HEK293 (cell line): ENCODE data around the gene TEX38.

Experiments
- RBAK ChIP-seq: fragments of 450-650 bp; formaldehyde crosslinking; IDR thresholded peaks from 2 replicates; pipeline ENCODE4 v1.5.1; 2016; ENCODE audit warnings: missing biosample characterization, missing genetic modification characterization
- REST ChIP-seq: fragments of 450-650 bp; formaldehyde crosslinking; IDR thresholded peaks from 2 replicates; pipeline ENCODE4 v1.5.1; 2016; ENCODE audit warnings: missing biosample characterization, missing genetic modification characterization
- SP2 ChIP-seq: fragments of 450-650 bp; formaldehyde crosslinking; IDR thresholded peaks from 2 replicates; pipeline ENCODE4 v1.5.1; 2016; ENCODE audit warnings: missing biosample characterization, missing genetic modification characterization
- ZBTB44 ChIP-seq: fragments of 450-650 bp; IDR thresholded peaks from 2 replicates; pipeline ENCODE4 v1.5.1; 2018; ENCODE audit warnings: missing biosample characterization, mild to moderate bottlenecking, missing genetic modification characterization
- ZNF10 ChIP-seq: fragments of 450-650 bp; formaldehyde crosslinking; IDR thresholded peaks from 2 replicates; pipeline ENCODE4 v1.5.1; 2017; ENCODE audit warnings: missing biosample characterization, missing genetic modification characterization
- ZNF174 ChIP-seq: fragments of 450-650 bp; formaldehyde crosslinking; IDR thresholded peaks from 2 replicates; pipeline ENCODE4 v1.5.0; 2017; ENCODE audit warnings: missing biosample characterization, mild to moderate bottlenecking, missing genetic modification characterization
- ZNF175 ChIP-seq: fragments of 450-650 bp; formaldehyde crosslinking; IDR thresholded peaks from 2 replicates; pipeline ENCODE4 v1.5.1; 2016; ENCODE audit warnings: missing biosample characterization, missing genetic modification characterization
- ZNF311 ChIP-seq: fragments of 450-650 bp; formaldehyde crosslinking; IDR thresholded peaks from 2 replicates; pipeline ENCODE4 v1.5.1; 2017; ENCODE audit warnings: missing biosample characterization, missing genetic modification characterization, borderline replicate concordance
- ZNF324 ChIP-seq: fragments of 450-650 bp; formaldehyde crosslinking; IDR thresholded peaks from 2 replicates; pipeline ENCODE4 v1.5.1; 2016; ENCODE audit warnings: missing biosample characterization, missing genetic modification characterization
- ZNF423 ChIP-seq: fragments of 450-650 bp; formaldehyde crosslinking; IDR thresholded peaks from 2 replicates; pipeline ENCODE4 v1.5.1; 2016; ENCODE audit warnings: missing biosample characterization, missing genetic modification characterization
- ZNF76 ChIP-seq: fragments of 450-650 bp; formaldehyde crosslinking; IDR thresholded peaks from 2 replicates; pipeline ENCODE4; 2016; ENCODE audit warnings: low read depth, missing biosample characterization, missing genetic modification characterization, borderline replicate concordance
- TF ChIP-seq, protein P1 (sequence below): fragments of 450-650 bp; formaldehyde crosslinking; IDR thresholded peaks from 2 replicates; pipeline ENCODE4 v1.5.1; 2016; ENCODE audit warnings: missing biosample characterization, missing genetic modification characterization
- TF ChIP-seq, protein P2 (sequence below): fragments of 450-650 bp; formaldehyde crosslinking; IDR thresholded peaks from 2 replicates; pipeline ENCODE4 v1.5.1; 2016; ENCODE audit warnings: missing biosample characterization, missing genetic modification characterization

DNA sequence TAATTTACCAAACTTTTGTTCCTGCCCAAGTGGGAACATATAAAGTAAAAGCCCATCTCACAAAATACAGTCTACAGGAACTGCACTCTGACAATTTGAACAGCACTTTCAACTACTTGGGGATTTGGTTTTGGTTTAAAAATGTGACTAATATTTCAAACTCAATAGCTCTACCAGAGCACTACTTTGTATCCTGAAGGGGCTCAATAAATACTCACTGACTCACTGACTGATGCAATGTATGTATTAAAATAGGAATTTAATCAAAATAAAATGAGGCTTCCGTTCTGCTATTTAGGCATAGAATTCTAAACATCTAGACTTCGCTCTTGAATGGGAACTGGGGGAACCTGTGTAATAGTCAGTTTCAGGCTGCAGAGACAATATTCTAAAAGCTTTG lies 25.4 kb downstream of the TEX38 start:
- TF ChIP-seq, protein P1, sequence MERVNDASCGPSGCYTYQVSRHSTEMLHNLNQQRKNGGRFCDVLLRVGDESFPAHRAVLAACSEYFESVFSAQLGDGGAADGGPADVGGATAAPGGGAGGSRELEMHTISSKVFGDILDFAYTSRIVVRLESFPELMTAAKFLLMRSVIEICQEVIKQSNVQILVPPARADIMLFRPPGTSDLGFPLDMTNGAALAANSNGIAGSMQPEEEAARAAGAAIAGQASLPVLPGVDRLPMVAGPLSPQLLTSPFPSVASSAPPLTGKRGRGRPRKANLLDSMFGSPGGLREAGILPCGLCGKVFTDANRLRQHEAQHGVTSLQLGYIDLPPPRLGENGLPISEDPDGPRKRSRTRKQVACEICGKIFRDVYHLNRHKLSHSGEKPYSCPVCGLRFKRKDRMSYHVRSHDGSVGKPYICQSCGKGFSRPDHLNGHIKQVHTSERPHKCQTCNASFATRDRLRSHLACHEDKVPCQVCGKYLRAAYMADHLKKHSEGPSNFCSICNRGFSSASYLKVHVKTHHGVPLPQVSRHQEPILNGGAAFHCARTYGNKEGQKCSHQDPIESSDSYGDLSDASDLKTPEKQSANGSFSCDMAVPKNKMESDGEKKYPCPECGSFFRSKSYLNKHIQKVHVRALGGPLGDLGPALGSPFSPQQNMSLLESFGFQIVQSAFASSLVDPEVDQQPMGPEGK (tag by site-specific recombination), result no peak
- no peak for TF ChIP-seq ZNF311 (tag by site-specific recombination)
- no peak for TF ChIP-seq REST
- TF ChIP-seq ZNF175, result no peak
- no peak for TF ChIP-seq ZNF324 (tag by site-specific recombination)
- TF ChIP-seq, protein P2, sequence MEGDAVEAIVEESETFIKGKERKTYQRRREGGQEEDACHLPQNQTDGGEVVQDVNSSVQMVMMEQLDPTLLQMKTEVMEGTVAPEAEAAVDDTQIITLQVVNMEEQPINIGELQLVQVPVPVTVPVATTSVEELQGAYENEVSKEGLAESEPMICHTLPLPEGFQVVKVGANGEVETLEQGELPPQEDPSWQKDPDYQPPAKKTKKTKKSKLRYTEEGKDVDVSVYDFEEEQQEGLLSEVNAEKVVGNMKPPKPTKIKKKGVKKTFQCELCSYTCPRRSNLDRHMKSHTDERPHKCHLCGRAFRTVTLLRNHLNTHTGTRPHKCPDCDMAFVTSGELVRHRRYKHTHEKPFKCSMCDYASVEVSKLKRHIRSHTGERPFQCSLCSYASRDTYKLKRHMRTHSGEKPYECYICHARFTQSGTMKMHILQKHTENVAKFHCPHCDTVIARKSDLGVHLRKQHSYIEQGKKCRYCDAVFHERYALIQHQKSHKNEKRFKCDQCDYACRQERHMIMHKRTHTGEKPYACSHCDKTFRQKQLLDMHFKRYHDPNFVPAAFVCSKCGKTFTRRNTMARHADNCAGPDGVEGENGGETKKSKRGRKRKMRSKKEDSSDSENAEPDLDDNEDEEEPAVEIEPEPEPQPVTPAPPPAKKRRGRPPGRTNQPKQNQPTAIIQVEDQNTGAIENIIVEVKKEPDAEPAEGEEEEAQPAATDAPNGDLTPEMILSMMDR (tag by site-specific recombination), result no peak
- no peak for TF ChIP-seq ZNF174
- no peak for TF ChIP-seq ZBTB44
- TF ChIP-seq RBAK (tag by site-specific recombination), result no peak
- TF ChIP-seq ZNF76 (tag by site-specific recombination), result no peak
- no peak for TF ChIP-seq SP2 (tag by site-specific recombination)
- no peak for TF ChIP-seq ZNF10
- TF ChIP-seq ZNF423 (tag by site-specific recombination), result no peak
